ENCODE data around the gene ARMC9. TPM values are rescaled to one million over a fixed set of nuclear protein-coding genes. Genes with fewer than 3 reads are reported as not detected.

ARMC9 gene
- total and polyA plus RNA-seq, 8 donors, result 4.5 to 114 (median 11.0) TPM

- DNase-seq, result no peak
- H3K36me3 ChIP-seq, result peaks cover 0 to 47% (median 27%) of the 10 kb centered on the region in 4 donors
- intact Hi-C loops (cut with DNase I; ENCODE audit: low total_unique reads), result no loop called here
- 93 to 95% (median 93%) methylated on average over 10 of the region's 10 CpGs for WGBS, 5 donors
- H3K4me1 ChIP-seq, result peaks cover 0 to 17% (median 9%) of the 10 kb centered on the region in 4 donors
- no peaks in the 10 kb centered on the region for H3K9me3 ChIP-seq
- H3K27me3 ChIP-seq, result no peaks in the 10 kb centered on the region
- H3K27ac ChIP-seq, result no peak overlapping the region
- TF ChIP-seq POLR2A (IDR thresholded peaks at IDR 0.05), result no peak
- no peak for TF ChIP-seq POLR2AphosphoS5 (IDR thresholded peaks at IDR 0.05)
- no peak for TF ChIP-seq EP300 (IDR thresholded peaks at IDR 0.05)
- no peak for TF ChIP-seq CTCF (IDR thresholded peaks at IDR 0.05)
- H3K4me3 ChIP-seq, result no peak overlapping the region
These were observed 161.0 kb downstream of the ARMC9 start for GRCh38 chr2:231359441-231359840.

- 79 to 93% (median 90%) methylated on average over 11 of the region's 11 CpGs for WGBS, 5 donors
- TF ChIP-seq POLR2A (IDR thresholded peaks at IDR 0.05), result no peak
- TF ChIP-seq EP300 (IDR thresholded peaks at IDR 0.05), result no peak
- no peak for TF ChIP-seq POLR2AphosphoS5 (IDR thresholded peaks at IDR 0.05)
- no peak for TF ChIP-seq CTCF (IDR thresholded peaks at IDR 0.05)
- Histone ChIP-seq H3K36me3 (peaks cover 0 to 51% (median 27%) of the 10 kb centered on the region in 4 donors), H3K4me1 (peaks cover 0 to 17% (median 9%) of the 10 kb centered on the region in 4 donors), H3K27ac (no peak overlapping the region), H3K27me3 (no peaks in the 10 kb centered on the region), H3K9me3 (no peaks in the 10 kb centered on the region), H3K4me3 (no peak overlapping the region)
- intact Hi-C loops (cut with DNase I; ENCODE audit: low total_unique reads), result no loop called here
- DNase-seq, result no peak
These were observed 161.5 kb downstream of the ARMC9 start for GRCh38 chr2:231359948-231360347.

DNA sequence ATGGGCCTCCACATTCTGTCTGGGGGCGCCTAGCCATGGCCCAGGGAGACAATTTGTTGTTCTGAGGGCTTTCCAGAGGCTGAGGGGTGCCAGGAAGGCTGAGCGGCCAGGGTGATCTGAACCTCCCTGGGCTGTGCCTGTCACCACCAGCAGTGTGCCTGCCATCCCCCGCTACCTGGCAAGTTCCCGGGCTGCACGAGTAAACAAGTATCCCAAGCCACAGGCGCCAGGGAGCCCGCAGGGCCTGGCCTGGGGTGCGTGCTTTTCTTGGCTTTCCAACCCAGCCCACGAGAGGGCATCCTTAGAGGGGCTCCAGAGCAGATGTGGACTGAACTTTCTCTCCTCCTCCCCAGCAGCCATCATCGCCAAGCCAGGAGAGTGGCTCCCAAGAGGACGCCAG lies 162.0 kb downstream of the ARMC9 start:
- intact Hi-C loops (cut with DNase I; ENCODE audit: low total_unique reads), result no loop called here
- Histone ChIP-seq H3K36me3 (peaks cover 0 to 51% (median 27%) of the 10 kb centered on the region in 4 donors), H3K9me3 (no peaks in the 10 kb centered on the region), H3K4me1 (peaks cover 0 to 17% (median 9%) of the 10 kb centered on the region in 4 donors), H3K27me3 (no peaks in the 10 kb centered on the region), H3K27ac (peak overlapping the region in 1 of 5 donors; percentile 12), H3K4me3 (no peak overlapping the region)
- TF ChIP-seq POLR2AphosphoS5 (IDR thresholded peaks at IDR 0.05) (peak in 1 of 3 donors; percentile 3), CTCF (IDR thresholded peaks at IDR 0.05) (no peak)
- peak; percentile 33 to 55 for DNase-seq
- WGBS, 5 donors, result 44 to 68% (median 52%) methylated on average over 7 to 11 of the region's 11 CpGs

DNA sequence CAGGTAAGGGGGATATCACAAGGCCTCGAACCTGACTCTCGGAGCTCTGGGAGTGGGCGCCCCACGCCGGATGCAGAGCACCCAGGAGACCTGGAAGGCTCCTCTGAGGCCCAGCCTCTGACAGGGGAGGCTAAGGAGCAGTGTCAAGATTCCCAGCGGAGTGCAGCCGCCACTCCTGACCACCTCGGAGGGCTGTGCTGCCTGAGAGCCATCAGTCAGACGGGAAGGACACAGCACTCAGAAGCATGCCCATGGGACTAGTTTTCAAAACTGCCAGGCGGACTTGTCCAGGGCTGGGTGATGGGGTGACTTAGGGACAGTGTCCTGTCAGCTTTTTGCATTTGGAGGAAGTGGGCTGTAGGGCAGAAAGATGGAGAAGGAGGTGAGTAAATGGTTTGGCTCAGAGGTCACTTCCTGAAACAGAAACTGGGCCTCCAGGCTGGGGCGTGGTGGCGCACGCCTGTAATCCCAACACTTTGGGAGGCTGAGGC lies 162.5 kb downstream of the ARMC9 start:
- H3K4me1 ChIP-seq, result peaks cover 0 to 17% (median 9%) of the 10 kb centered on the region in 4 donors
- TF ChIP-seq CTCF (IDR thresholded peaks at IDR 0.05), result no peak
- TF ChIP-seq EP300 (IDR thresholded peaks at IDR 0.05), result no peak
- no peak for TF ChIP-seq POLR2A (IDR thresholded peaks at IDR 0.05)
- TF ChIP-seq POLR2AphosphoS5 (IDR thresholded peaks at IDR 0.05), result no peak
- H3K27ac ChIP-seq, result peak overlapping the region in 1 of 5 donors; percentile 12
- H3K4me3 ChIP-seq, result no peak overlapping the region
- intact Hi-C loops (cut with DNase I; ENCODE audit: low total_unique reads), result no loop called here
- no peaks in the 10 kb centered on the region for H3K9me3 ChIP-seq
- peak in 1 of 2 donors; percentile 20 for DNase-seq
- H3K36me3 ChIP-seq, result peaks cover 0 to 51% (median 26%) of the 10 kb centered on the region in 4 donors
- WGBS, 5 donors, result 93 to 96% (median 95%) methylated on average over 10 to 13 of the region's 13 CpGs
- H3K27me3 ChIP-seq, result no peaks in the 10 kb centered on the region
